Smooth muscle cell (in vitro differentiated cells): Measurements from ENCODE around the gene ABO. TPM values are rescaled to one million over a fixed set of nuclear protein-coding genes. Genes with fewer than 3 reads are reported as not detected.
"Not testable (repeated sequence)": the region's sequence is repeated elsewhere in the genome, so short reads cannot be mapped to it uniquely, and the experiment has no call there.

ENCODE experiments used
- DNase-seq: peaks from one replicate; lab custom pipeline; 2025; ENCODE audit not compliant: unreplicated experiment; lab: John Stamatoyannopoulos, UW
- H2AFZ ChIP-seq: fragments of 200-600 bp; sonication (generic); 2 replicates; pipeline ENCODE4 v1.6.0; 2016; ENCODE audit warnings: antibody characterized with exemption, low read depth, mild to moderate bottlenecking
- H3F3A ChIP-seq: fragments of 200-600 bp; sonication (generic); 2 replicates; pipeline ENCODE4 v1.6.0; 2017; ENCODE audit warnings: antibody characterized with exemption, low read depth
- H3K27ac ChIP-seq: fragments of 200-600 bp; sonication (generic); 2 replicates; pipeline ENCODE4 v1.5.1; 2016; ENCODE audit warnings: low read depth, mild to moderate bottlenecking
- H3K27me3 ChIP-seq: fragments of 200-600 bp; sonication (generic); 2 replicates; pipeline ENCODE4 v1.6.1; 2016; ENCODE audit warnings: low read depth, mild to moderate bottlenecking
- H3K36me3 ChIP-seq: fragments of 200-600 bp; sonication (generic); 2 replicates; pipeline ENCODE4 v1.5.1; 2016; ENCODE audit warnings: low read depth
- H3K4me1 ChIP-seq: fragments of 200-600 bp; sonication (generic); 2 replicates; pipeline ENCODE4 v1.5.1; 2016; ENCODE audit warnings: low read depth
- H3K4me2 ChIP-seq: fragments of 200-600 bp; sonication (generic); 2 replicates; pipeline ENCODE4 v1.6.0; 2016; ENCODE audit warnings: mild to moderate bottlenecking
- H3K4me3 ChIP-seq: fragments of 200-600 bp; sonication (generic); 2 replicates; pipeline ENCODE4 v1.5.1; 2016; ENCODE audit warnings: mild to moderate bottlenecking
- H3K79me2 ChIP-seq: fragments of 200-600 bp; sonication (generic); 2 replicates; pipeline ENCODE4 v1.6.0; 2016; ENCODE audit warnings: low read depth, mild to moderate bottlenecking
- H3K9ac ChIP-seq: fragments of 200-600 bp; sonication (generic); 2 replicates; pipeline ENCODE4 v1.6.0; 2016; ENCODE audit warnings: low read depth
- H3K9me3 ChIP-seq: fragments of 200-600 bp; sonication (generic); replicated peaks from 2 replicates; pipeline ENCODE4 v1.5.1; 2016; ENCODE audit warnings: low read depth
- H4K20me1 ChIP-seq: fragments of 200-600 bp; sonication (generic); 2 replicates; pipeline ENCODE4 v1.6.0; 2016; ENCODE audit warnings: low read depth
- WGBS: methylation state at CpG from one replicate; pipeline ENCODE4 v1.1.7; 2016; ENCODE audit warnings: low lambda C conversion rate; 5-methylcytosine and 5-hydroxymethylcytosine counted together
- polyA plus RNA-seq: library from polyadenylated mRNA; unstranded; fragments of >200 nt; fragmentation: Nextera tagmentation; extraction: Ambion mirVana; gene quantifications from 2 replicates; pipeline ENCODE4 v1.2.1, GENCODE V29; 2016
- total RNA-seq: library from RNA; depleted of rRNA; stranded (reverse); fragments of >200 nt; gene quantifications from 2 replicates; pipeline ENCODE4 v1.2.3, GENCODE V29; 2014
- TF ChIP-seq, protein P1 (sequence below): fragments of 200-600 bp; sonication (generic); IDR thresholded peaks from 2 replicates; pipeline ENCODE4 v1.5.1; 2017; ENCODE audit warnings: borderline replicate concordance, mild to moderate bottlenecking, antibody characterized with exemption; ENCODE audit not compliant: insufficient read depth, poor library complexity, severe bottlenecking

The ABO gene
- total and polyA plus RNA-seq, 2 experiments from 2014 or later, result 0.37 to 1.0 TPM

DNA sequence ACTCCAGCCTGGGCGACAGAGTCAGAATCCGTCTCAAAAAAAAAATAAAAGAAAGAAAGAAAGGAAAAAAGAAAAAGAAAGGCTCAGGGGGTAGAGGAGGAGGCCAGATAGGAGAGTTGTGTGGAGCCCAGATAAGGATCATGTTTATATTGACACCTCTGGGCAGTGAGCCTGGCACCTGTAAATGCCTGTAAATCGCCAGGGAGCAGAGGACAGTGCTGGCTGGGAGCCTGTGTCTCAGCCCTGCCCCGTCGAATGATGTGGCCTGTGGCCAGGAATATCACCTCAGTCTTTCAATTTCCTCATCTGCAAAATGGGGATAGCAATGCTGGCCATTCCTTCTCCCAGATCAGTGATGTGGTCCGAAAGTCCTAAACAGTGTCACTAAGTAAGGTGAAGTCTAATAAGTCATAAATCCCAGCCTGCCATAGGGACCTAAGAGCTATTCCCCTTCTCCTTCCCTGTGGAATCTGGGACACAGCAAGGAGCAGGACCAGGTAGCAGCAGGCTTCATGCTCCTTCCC is 10.3 kb upstream of the ABO start:
- Histone ChIP-seq H3K9me3 (peaks cover 5% of the 10 kb centered on the region), H3K27ac (no peak overlapping the region), H2AFZ (no peak overlapping the region), H3K4me1 (no peaks in the 10 kb centered on the region), H3K4me2 (no peak overlapping the region), H3K4me3 (no peak overlapping the region), H3K36me3 (no peaks in the 10 kb centered on the region), H3F3A (no peaks in the 10 kb centered on the region), H3K27me3 (no peaks in the 10 kb centered on the region), H4K20me1 (no peaks in the 10 kb centered on the region), H3K79me2 (no peaks in the 10 kb centered on the region), H3K9ac (no peak overlapping the region)
- TF ChIP-seq, protein P1, sequence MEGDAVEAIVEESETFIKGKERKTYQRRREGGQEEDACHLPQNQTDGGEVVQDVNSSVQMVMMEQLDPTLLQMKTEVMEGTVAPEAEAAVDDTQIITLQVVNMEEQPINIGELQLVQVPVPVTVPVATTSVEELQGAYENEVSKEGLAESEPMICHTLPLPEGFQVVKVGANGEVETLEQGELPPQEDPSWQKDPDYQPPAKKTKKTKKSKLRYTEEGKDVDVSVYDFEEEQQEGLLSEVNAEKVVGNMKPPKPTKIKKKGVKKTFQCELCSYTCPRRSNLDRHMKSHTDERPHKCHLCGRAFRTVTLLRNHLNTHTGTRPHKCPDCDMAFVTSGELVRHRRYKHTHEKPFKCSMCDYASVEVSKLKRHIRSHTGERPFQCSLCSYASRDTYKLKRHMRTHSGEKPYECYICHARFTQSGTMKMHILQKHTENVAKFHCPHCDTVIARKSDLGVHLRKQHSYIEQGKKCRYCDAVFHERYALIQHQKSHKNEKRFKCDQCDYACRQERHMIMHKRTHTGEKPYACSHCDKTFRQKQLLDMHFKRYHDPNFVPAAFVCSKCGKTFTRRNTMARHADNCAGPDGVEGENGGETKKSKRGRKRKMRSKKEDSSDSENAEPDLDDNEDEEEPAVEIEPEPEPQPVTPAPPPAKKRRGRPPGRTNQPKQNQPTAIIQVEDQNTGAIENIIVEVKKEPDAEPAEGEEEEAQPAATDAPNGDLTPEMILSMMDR, result no peak
- WGBS, result 95% methylated on average over 6 of the region's 6 CpGs
- DNase-seq, result no peak

DNA sequence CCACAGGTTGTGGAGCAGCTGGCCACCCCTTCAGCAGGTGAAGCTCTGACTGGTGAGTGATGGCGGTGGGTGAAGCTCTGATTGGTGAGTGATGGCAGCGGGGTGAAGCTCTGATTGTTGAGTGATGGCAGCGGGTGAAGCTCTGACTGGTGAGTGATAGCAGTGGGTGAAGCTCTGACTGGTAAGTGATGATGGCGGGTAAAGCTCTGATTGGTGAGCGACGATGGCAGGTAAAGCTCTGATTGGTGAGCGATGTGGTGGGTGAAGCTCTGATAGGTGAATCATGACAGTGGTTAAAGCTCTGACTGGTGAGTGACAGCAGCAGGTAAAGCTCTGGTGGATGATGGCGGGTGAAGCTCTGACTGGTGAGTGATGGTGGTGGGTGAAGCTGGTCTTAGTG is 9.4 kb upstream of the ABO start:
- Histone ChIP-seq H2AFZ (no peak overlapping the region), H3K79me2 (no peaks in the 10 kb centered on the region), H3K9me3 (peaks cover 5% of the 10 kb centered on the region), H4K20me1 (no peaks in the 10 kb centered on the region), H3K4me2 (no peak overlapping the region), H3K27me3 (no peaks in the 10 kb centered on the region), H3K4me3 (no peak overlapping the region), H3F3A (no peaks in the 10 kb centered on the region), H3K27ac (no peak overlapping the region), H3K36me3 (no peaks in the 10 kb centered on the region), H3K9ac (no peak overlapping the region), H3K4me1 (no peaks in the 10 kb centered on the region)
- DNase-seq, result no peak
- TF ChIP-seq, protein P1, result no peak
- 97% methylated on average over 8 of the region's 8 CpGs for WGBS

DNA sequence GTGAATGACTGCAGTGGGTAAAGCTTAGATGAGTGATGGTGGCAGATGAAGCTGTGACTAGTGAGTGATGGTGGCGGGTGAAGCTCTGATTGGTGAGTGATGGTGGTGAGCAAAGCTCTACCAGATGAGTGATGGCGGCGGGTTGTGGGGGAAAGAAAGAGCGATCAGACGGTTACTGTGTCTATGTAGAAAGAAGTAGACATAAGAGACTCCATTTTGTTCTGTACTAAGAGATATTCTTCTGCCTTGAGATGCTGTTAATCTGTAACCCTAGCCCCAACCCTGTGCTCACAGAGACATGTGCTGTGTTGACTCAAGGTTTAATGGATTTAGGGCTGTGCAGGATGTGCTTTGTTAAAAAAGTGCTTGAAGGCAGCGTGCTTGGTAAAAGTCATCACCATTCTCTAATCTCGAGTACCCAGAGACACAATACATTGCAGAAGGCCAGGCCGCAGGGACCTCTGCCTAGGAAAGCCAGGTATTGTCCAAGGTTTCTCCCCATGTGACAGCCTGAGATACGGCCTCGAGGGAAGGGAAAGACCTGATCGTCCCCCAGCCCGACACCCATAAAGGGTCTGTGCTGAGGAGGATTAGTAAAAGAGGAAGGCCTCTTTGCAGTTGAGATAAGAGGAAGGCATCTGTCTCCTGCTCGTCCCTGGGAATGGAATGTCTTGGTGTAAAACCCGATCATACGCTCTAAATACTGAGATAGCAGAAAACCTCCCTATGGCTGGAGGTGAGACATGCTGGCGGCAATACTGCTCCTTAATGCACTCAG is 8.4 kb upstream of the ABO start:
- not testable (repeated sequence) for H3K4me1 ChIP-seq, H3K4me3 ChIP-seq, H3K9me3 ChIP-seq, H2AFZ ChIP-seq, H3K9ac ChIP-seq, H3K4me2 ChIP-seq, H3K27ac ChIP-seq, H4K20me1 ChIP-seq, H3F3A ChIP-seq, H3K27me3 ChIP-seq, H3K79me2 ChIP-seq, H3K36me3 ChIP-seq, DNase-seq
- WGBS, result 50% methylated on average over 16 of the region's 16 CpGs

DNA sequence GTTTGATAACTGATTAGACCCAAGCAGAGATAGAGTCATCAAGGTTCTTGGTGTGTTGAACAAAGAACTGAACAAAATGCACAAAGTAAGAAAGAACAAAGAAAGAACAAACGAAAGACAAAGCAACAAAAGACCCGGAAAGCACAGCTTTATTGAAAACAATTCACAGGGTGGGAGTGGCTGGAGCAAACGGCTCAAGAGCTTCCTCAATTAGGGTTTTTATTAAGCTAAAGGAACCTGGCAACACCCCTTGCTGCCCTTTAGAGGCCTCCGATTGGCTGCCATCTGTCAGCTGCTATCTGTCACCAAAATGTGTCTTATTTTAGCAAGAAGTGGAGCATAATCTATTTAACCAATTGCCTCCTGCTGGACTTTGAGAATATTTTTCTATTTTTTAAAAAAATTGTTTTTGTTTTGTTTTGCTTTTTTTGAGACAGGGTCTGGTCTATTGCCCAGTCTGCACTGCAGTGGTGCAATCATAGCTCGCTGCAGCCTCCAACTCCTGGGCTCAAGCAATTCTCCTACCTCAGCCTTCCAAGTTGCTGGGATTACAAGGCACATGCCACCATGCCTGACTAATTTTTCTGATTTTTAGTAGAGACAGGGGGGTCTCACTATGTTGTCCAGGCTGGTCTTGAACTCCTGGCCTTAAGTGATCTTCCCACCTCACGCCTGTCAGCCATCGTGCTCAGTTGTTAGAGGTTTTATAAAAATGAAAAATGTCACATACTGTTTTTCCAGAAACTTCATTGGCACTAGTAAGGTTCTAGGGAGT is 7.7 kb upstream of the ABO start:
- no peak overlapping the region for H2AFZ ChIP-seq
- H3F3A ChIP-seq, result no peaks in the 10 kb centered on the region
- no peak overlapping the region for H3K27ac ChIP-seq
- no peaks in the 10 kb centered on the region for H3K79me2 ChIP-seq
- TF ChIP-seq, protein P1, result no peak
- H3K4me1 ChIP-seq, result no peaks in the 10 kb centered on the region
- H3K36me3 ChIP-seq, result no peaks in the 10 kb centered on the region
- H3K27me3 ChIP-seq, result no peaks in the 10 kb centered on the region
- no peak for DNase-seq
- H3K4me3 ChIP-seq, result no peak overlapping the region
- H4K20me1 ChIP-seq, result no peaks in the 10 kb centered on the region
- H3K4me2 ChIP-seq, result no peak overlapping the region
- H3K9ac ChIP-seq, result no peak overlapping the region
- H3K9me3 ChIP-seq, result no peaks in the 10 kb centered on the region
- WGBS, result 81% methylated on average over 7 of the region's 7 CpGs
